Esophagus (tissue), 2 donors: ENCODE measurements around the gene ATXN7. TPM values are rescaled to one million over a fixed set of nuclear protein-coding genes. Genes with fewer than 3 reads are reported as not detected.

ENCODE experiments used
- H3K27ac ChIP-seq, 2 donors: one replicate each; pipeline ENCODE4 v1.5.1; 2013; ENCODE audit warnings: low read depth in 2 of 2, mild to moderate bottlenecking in 2 of 2, inconsistent platforms in 1 of 2, low read length in 1 of 2, moderate library complexity in 1 of 2
- H3K27me3 ChIP-seq, 2 donors: one replicate each; pipeline ENCODE4 v1.6.1; 2013; ENCODE audit warnings: low read length in 2 of 2, control low read depth in 1 of 2, mild to moderate bottlenecking in 1 of 2; ENCODE audit not compliant: insufficient read depth in 2 of 2, control insufficient read depth in 1 of 2
- H3K36me3 ChIP-seq, 2 donors: one replicate each; pipeline ENCODE4 v1.6.1; 2013; ENCODE audit warnings: low read length in 1 of 2; ENCODE audit not compliant: control insufficient read depth in 2 of 2, insufficient read depth in 2 of 2
- H3K4me1 ChIP-seq, 2 donors: one replicate each; pipeline ENCODE4 v1.6.1; 2013; ENCODE audit warnings: low read length in 1 of 2; ENCODE audit not compliant: control insufficient read depth in 2 of 2, insufficient read depth in 2 of 2
- H3K4me3 ChIP-seq, 2 donors: one replicate each; pipeline ENCODE4 v1.5.1; 2013; ENCODE audit warnings: low read length in 2 of 2, mild to moderate bottlenecking in 2 of 2, low read depth in 1 of 2, moderate library complexity in 1 of 2
- H3K9me3 ChIP-seq, 2 donors: one replicate each; pipeline ENCODE4 v1.6.1; 2013; ENCODE audit warnings: mild to moderate bottlenecking in 2 of 2, low read depth in 1 of 2, low read length in 1 of 2, moderate library complexity in 1 of 2; ENCODE audit not compliant: control insufficient read depth in 2 of 2, insufficient read depth in 1 of 2
- WGBS, 2 donors: extraction: QIAGEN DNeasy Blood & Tissue Kit; methylation state at CpG; one replicate each; pipeline ENCODE4 v1.1.7; 2013; 5-methylcytosine and 5-hydroxymethylcytosine counted together
- polyA plus RNA-seq, 2 donors: library from polyadenylated mRNA; stranded (reverse); fragments of 200-250 nt; gene quantifications; one replicate each; pipeline ENCODE4 v1.2.3, GENCODE V29; 2013
- donor health status: healthy with polysubstance abuse.
- donor health status: Bipolar disorder and iron deficiency.

The ATXN7 gene
- polyA plus RNA-seq, 2 donors: 2.6 to 5.9 TPM

- Histone ChIP-seq H3K9me3 (no peaks in the 10 kb centered on the region), H3K4me1 (no peaks in the 10 kb centered on the region), H3K27ac (no peak overlapping the region), H3K36me3 (peaks cover 6 to 16% of the 10 kb centered on the region in 2 donors), H3K27me3 (no peaks in the 10 kb centered on the region), H3K4me3 (no peak overlapping the region)
- 73 to 75% methylated on average over 10 of the region's 10 CpGs for WGBS, 2 donors
Measured at GRCh38 chr3:63927422-63928280, 64.0 kb downstream of the ATXN7 start.

- H3K27me3 ChIP-seq: no peaks in the 10 kb centered on the region
- H3K27ac ChIP-seq: no peak overlapping the region
- 83 to 95% methylated on average over 3 of the region's 3 CpGs for WGBS, 2 donors
- H3K4me3 ChIP-seq: no peak overlapping the region
- H3K9me3 ChIP-seq: no peaks in the 10 kb centered on the region
- H3K4me1 ChIP-seq: no peaks in the 10 kb centered on the region
- peaks cover 0 to 5% of the 10 kb centered on the region in 2 donors for H3K36me3 ChIP-seq
Measured at GRCh38 chr3:63931290-63931689, 67.6 kb downstream of the ATXN7 start.

- 64 to 71% methylated on average over 3 of the region's 3 CpGs for WGBS, 2 donors
- H3K4me1 ChIP-seq: no peaks in the 10 kb centered on the region
- no peak overlapping the region for H3K4me3 ChIP-seq
- H3K27ac ChIP-seq: no peak overlapping the region
- no peaks in the 10 kb centered on the region for H3K9me3 ChIP-seq
- H3K27me3 ChIP-seq: no peaks in the 10 kb centered on the region
- H3K36me3 ChIP-seq: peaks cover 0 to 5% of the 10 kb centered on the region in 2 donors
Measured at GRCh38 chr3:63932509-63933212, 69.0 kb downstream of the ATXN7 start.

GRCh38 chr3:63933459-63933858 lies 69.8 kb downstream of the ATXN7 start:
- no peaks in the 10 kb centered on the region for H3K4me1 ChIP-seq
- no peak overlapping the region for H3K27ac ChIP-seq
- H3K27me3 ChIP-seq: no peaks in the 10 kb centered on the region
- H3K9me3 ChIP-seq: no peaks in the 10 kb centered on the region
- H3K4me3 ChIP-seq: no peak overlapping the region
- WGBS, 2 donors: 96 to 98% methylated on average over 1 of the region's 1 CpG
- H3K36me3 ChIP-seq: peaks cover 0 to 5% of the 10 kb centered on the region in 2 donors

- H3K27ac ChIP-seq: no peak overlapping the region
- 78 to 80% methylated on average over 6 of the region's 6 CpGs for WGBS, 2 donors
- H3K4me3 ChIP-seq: no peak overlapping the region
- peaks cover 0 to 5% of the 10 kb centered on the region in 2 donors for H3K36me3 ChIP-seq
- H3K9me3 ChIP-seq: no peaks in the 10 kb centered on the region
- H3K4me1 ChIP-seq: no peaks in the 10 kb centered on the region
- H3K27me3 ChIP-seq: no peaks in the 10 kb centered on the region
Measured at GRCh38 chr3:63934041-63934866, 70.6 kb downstream of the ATXN7 start.

- Histone ChIP-seq H3K9me3 (no peaks in the 10 kb centered on the region), H3K36me3 (peaks cover 2 to 5% of the 10 kb centered on the region in 2 donors), H3K27me3 (no peaks in the 10 kb centered on the region), H3K27ac (no peak overlapping the region), H3K4me3 (no peak overlapping the region), H3K4me1 (peaks cover 0 to 3% of the 10 kb centered on the region in 2 donors)
- 64 to 79% methylated on average over 4 of the region's 4 CpGs for WGBS, 2 donors
Measured at GRCh38 chr3:63936925-63937324, 73.3 kb downstream of the ATXN7 start.

- Histone ChIP-seq H3K9me3 (no peaks in the 10 kb centered on the region), H3K27ac (no peak overlapping the region), H3K4me1 (peaks cover 0 to 3% of the 10 kb centered on the region in 2 donors), H3K36me3 (peaks cover 2 to 5% of the 10 kb centered on the region in 2 donors), H3K4me3 (no peak overlapping the region), H3K27me3 (no peaks in the 10 kb centered on the region)
- WGBS, 2 donors: 63 to 68% methylated on average over 6 of the region's 6 CpGs
Measured at GRCh38 chr3:63937661-63938651, 74.3 kb downstream of the ATXN7 start.

- Histone ChIP-seq H3K27me3 (no peaks in the 10 kb centered on the region), H3K27ac (no peak overlapping the region), H3K4me3 (no peak overlapping the region), H3K4me1 (peaks cover 0 to 3% of the 10 kb centered on the region in 2 donors), H3K9me3 (no peaks in the 10 kb centered on the region), H3K36me3 (peaks cover 2% of the 10 kb centered on the region in 2 donors)
- 57 to 60% methylated on average over 4 of the region's 4 CpGs for WGBS, 2 donors
Measured at GRCh38 chr3:63940389-63940757, 76.7 kb downstream of the ATXN7 start.
